AG09309 (cell line): ENCODE data around the gene AGBL4.

Experiments
- DNase-seq: peaks from one replicate; pipeline ENCODE4 v3.0.0-alpha.2; 2010; ENCODE audit warnings: low read depth
- H3K4me3 ChIP-seq: 2 replicates; pipeline ENCODE4 v1.5.1; 2011; ENCODE audit warnings: mild to moderate bottlenecking, low read depth, low read length, moderate library complexity; ENCODE audit not compliant: control insufficient read depth
- TF ChIP-seq, protein P1 (sequence below): IDR thresholded peaks from 2 replicates; pipeline ENCODE4 v1.5.1; 2011; ENCODE audit warnings: mild to moderate bottlenecking, low read depth, low read length, inconsistent platforms; ENCODE audit not compliant: insufficient read depth, control insufficient read depth; ENCODE audit errors: missing control alignments

The AGBL4 gene

DNA sequence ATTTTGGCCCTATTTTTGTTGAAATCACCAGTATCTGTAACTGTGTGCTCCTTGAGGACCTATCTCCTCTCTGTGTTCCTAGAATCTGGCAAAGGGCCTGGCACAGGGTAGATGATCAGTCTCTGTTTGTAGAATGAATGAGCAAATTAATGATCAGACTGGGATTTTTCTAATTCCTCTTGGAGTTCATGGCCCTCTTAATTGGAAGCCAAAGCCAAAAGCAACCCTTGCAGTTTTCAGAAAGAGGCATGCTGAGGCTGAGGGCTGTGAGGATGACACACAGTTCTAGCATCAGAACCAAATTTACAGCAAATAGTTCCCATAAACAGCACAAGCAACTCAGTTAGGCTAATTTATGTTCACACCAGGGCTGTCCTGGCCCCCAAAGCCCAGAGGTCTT, 1136.0 kb downstream of the AGBL4 start:
- TF ChIP-seq, protein P1, sequence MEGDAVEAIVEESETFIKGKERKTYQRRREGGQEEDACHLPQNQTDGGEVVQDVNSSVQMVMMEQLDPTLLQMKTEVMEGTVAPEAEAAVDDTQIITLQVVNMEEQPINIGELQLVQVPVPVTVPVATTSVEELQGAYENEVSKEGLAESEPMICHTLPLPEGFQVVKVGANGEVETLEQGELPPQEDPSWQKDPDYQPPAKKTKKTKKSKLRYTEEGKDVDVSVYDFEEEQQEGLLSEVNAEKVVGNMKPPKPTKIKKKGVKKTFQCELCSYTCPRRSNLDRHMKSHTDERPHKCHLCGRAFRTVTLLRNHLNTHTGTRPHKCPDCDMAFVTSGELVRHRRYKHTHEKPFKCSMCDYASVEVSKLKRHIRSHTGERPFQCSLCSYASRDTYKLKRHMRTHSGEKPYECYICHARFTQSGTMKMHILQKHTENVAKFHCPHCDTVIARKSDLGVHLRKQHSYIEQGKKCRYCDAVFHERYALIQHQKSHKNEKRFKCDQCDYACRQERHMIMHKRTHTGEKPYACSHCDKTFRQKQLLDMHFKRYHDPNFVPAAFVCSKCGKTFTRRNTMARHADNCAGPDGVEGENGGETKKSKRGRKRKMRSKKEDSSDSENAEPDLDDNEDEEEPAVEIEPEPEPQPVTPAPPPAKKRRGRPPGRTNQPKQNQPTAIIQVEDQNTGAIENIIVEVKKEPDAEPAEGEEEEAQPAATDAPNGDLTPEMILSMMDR: no peak
- no peak overlapping the region for H3K4me3 ChIP-seq
- no peak for DNase-seq

DNA sequence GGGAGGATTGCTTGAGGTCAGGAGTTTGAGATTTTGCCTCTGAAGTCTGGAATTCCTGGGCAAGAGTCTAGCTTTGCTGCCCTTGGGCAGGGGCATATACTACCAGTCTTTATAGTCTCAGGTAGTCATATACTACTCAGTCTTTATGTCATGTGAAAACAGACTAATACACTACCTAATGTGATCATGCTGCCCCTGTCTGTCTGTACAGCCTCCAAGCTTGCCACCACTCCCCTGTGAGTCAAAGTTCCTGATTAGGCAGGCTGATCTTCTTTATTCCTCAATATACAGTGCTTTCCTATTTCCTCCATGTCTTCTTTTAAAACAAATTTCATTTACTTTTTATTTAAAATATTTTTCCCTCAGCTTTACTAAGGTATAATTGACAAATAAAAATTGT, 1141.7 kb downstream of the AGBL4 start:
- TF ChIP-seq, protein P1: no peak
- H3K4me3 ChIP-seq: no peak overlapping the region
- no peak for DNase-seq

DNA sequence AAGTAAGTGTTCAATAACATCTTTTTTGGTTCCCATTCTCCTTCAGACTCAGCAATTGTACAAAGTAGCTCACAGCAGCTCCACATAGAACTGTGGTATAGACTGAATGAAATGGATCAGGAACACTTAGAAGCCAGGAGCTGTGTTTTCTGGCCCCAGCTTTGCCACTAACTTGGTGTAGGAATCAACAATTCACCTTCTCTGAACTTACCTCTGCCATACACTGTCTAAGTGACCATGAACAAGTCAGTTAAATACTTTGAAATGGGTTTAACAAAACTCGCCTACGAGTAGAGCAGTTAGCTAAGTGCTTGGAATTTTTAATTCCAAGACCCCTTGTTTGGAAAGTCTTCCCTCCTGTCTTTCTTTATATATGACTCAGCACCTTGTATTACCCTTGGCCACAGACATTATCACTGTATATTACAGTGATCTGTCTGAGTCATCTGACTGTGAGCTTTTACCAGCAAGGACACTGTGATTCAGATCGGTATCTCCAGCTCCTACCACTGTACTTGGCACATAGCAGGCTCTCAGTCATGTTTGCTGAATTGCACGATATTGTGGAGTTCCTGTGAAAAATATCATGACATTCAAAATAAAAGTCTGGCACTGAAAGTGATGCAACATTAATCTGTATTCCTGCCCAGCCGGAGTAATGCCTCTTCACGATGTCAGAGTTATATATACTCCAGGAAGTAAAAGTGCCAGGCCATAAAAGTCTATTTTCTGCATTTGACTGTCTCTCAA, 1145.4 kb downstream of the AGBL4 start:
- no peak overlapping the region for H3K4me3 ChIP-seq
- peak; percentile 94 for DNase-seq
- TF ChIP-seq, protein P1: no peak

DNA sequence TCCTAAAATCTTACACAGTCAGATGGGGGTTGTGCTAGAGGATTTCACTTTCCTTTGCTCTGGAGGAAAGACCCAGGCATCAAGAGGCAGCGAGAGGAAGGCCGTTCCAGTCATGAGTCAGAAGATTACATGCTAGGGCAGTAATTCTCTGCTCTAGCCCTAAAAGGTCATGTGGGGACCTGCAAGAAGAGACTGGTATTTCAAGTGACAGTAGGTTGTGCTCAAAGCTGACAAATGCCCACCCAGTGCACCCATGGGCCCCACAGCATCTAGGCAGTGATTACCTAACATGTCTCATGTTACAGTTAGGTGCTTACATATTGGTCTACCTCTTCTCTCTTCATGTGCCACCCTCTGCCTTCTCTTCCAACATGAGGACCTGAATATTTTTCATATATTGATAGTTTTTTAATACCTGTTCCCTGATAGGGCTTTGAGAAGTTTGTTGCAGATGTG, 1147.4 kb downstream of the AGBL4 start:
- TF ChIP-seq, protein P1: no peak
- no peak overlapping the region for H3K4me3 ChIP-seq
- peak; percentile 11 for DNase-seq

DNA sequence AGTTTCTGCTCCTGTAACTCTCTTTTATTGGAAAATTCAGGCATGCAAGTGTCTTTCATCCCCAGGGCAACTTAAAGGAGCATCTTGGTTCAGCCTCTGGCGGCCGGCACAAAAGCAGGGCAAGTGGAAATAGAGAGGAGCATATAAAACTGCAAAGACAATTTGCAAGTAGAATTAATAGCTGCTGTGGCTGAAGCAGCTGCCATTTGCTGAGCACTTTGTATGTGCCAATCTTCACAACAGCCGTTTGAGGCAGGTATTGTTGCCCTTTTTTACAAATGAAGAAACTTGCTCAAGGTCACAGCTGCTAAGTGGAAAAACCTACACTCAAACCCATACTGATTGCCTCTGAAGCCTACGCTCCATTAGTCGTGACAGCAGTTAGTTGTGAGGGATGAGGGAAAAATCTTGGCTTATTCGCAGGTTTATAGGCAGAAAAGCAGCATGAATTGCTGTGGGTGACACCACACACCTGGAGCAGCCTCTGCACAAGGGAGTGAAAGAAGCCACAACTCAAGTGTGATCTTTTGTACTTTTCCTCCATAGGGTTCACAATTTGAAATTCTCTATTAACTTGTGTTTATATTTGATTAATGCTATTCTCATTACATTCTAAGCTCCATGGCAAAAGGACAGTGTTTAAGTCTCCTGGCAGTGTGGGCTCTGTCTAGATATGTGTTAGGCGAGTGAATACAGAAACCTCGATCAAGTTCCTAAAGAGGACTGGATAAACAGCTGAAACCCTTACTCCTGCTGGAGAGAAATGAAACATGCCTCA, 1148.0 kb downstream of the AGBL4 start:
- no peak for DNase-seq

DNA sequence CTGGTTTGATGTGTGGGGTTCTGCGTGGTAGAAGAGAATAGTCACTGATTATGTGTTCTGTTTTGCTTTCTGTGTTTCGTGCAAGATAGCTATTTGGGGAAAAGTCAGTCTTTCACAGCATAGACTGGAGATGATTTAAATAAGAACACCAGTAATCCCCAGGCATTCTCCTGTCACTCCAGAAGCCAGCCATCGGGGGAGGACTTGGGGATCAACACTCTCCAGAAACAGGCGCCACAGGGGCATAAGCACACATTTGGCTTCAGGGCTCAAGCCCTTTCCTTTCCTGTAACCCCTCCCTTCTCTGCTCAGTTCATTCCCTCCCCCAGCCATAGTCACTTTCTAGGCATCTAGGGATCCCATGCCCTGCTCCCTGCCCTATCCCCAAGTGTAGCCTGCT, 1149.8 kb downstream of the AGBL4 start:
- TF ChIP-seq, protein P1: no peak
- H3K4me3 ChIP-seq: no peak overlapping the region
- no peak for DNase-seq

More for the DNA sequence above, 1148.0 kb downstream of the AGBL4 start:
- TF ChIP-seq, protein P1: no peak
- H3K4me3 ChIP-seq: no peak overlapping the region
